ENCODE results near the gene MACROH2A1. TPM values are rescaled to one million over a fixed set of nuclear protein-coding genes. Genes with fewer than 3 reads are reported as not detected.

The MACROH2A1 gene
- total and polyA plus RNA-seq, 9 of the 15 experiments (the other 6 are each of a cell fraction or from before 2014, with no cell fraction given), result 44.9 to 289 (median 193) TPM

DNA sequence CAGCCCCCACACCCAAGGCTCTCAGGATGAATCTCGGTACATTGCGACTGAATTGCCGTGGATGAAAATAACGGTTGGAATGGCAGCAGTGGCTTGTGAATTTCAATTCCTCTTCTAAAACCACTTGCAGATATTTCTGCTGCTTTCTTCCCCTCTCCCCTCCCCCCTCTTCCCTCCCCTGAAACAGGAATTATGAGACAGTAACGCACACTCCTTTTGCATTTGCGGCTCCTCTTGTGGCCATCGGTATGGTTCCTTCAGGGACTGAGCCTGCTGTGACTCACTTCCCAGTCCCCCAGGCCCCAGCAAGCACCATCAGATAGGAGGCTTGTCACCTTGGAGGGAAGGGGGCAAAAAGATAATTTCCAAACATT is 38.4 kb upstream of the MACROH2A1 start (continued):
- TF ChIP-seq TEAD2 (tag; IDR thresholded peaks at IDR 0.05), result no peak
- TF ChIP-seq, protein P1, sequence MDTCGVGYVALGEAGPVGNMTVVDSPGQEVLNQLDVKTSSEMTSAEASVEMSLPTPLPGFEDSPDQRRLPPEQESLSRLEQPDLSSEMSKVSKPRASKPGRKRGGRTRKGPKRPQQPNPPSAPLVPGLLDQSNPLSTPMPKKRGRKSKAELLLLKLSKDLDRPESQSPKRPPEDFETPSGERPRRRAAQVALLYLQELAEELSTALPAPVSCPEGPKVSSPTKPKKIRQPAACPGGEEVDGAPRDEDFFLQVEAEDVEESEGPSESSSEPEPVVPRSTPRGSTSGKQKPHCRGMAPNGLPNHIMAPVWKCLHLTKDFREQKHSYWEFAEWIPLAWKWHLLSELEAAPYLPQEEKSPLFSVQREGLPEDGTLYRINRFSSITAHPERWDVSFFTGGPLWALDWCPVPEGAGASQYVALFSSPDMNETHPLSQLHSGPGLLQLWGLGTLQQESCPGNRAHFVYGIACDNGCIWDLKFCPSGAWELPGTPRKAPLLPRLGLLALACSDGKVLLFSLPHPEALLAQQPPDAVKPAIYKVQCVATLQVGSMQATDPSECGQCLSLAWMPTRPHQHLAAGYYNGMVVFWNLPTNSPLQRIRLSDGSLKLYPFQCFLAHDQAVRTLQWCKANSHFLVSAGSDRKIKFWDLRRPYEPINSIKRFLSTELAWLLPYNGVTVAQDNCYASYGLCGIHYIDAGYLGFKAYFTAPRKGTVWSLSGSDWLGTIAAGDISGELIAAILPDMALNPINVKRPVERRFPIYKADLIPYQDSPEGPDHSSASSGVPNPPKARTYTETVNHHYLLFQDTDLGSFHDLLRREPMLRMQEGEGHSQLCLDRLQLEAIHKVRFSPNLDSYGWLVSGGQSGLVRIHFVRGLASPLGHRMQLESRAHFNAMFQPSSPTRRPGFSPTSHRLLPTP (IDR thresholded peaks at IDR 0.05; ENCODE audit: borderline replicate concordance, extremely low read depth, insufficient read length), result no peak
- TF ChIP-seq RBM34 (IDR thresholded peaks at IDR 0.05; ENCODE audit: borderline replicate concordance, insufficient read depth, low read length), result no peak
- TF ChIP-seq ZNF143 (CRISPR knock-in tag; IDR thresholded peaks at IDR 0.05), result no peak
- TF ChIP-seq ZNF431 (CRISPR knock-in tag; IDR thresholded peaks at IDR 0.05), result no peak
- no peak for TF ChIP-seq ZNF140 (CRISPR knock-in tag; IDR thresholded peaks at IDR 0.05)
- TF ChIP-seq, protein P2, sequence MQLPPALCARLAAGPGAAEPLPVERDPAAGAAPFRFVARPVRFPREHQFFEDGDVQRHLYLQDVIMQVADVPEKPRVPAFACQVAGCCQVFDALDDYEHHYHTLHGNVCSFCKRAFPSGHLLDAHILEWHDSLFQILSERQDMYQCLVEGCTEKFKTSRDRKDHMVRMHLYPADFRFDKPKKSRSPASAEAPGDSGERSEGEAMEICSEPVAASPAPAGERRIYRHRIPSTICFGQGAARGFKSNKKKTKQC (CRISPR knock-in tag; IDR thresholded peaks at IDR 0.05), result no peak
- no peak for TF ChIP-seq ZNF644 (tag; IDR thresholded peaks at IDR 0.05; ENCODE audit: low read depth)
- no peak for TF ChIP-seq GATAD2A (IDR thresholded peaks at IDR 0.05)
- TF ChIP-seq, protein P3, sequence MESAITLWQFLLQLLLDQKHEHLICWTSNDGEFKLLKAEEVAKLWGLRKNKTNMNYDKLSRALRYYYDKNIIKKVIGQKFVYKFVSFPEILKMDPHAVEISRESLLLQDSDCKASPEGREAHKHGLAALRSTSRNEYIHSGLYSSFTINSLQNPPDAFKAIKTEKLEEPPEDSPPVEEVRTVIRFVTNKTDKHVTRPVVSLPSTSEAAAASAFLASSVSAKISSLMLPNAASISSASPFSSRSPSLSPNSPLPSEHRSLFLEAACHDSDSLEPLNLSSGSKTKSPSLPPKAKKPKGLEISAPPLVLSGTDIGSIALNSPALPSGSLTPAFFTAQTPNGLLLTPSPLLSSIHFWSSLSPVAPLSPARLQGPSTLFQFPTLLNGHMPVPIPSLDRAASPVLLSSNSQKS (CRISPR knock-in tag; IDR thresholded peaks at IDR 0.05), result no peak
- TF ChIP-seq HDGF (IDR thresholded peaks at IDR 0.05), result no peak
- TF ChIP-seq ZNF224 (CRISPR knock-in tag; IDR thresholded peaks at IDR 0.05), result no peak
- peak; percentile 98 for TF ChIP-seq ZBTB1 (CRISPR knock-in tag; IDR thresholded peaks at IDR 0.05; ENCODE audit: borderline replicate concordance, low read depth)
- TF ChIP-seq, protein P4, sequence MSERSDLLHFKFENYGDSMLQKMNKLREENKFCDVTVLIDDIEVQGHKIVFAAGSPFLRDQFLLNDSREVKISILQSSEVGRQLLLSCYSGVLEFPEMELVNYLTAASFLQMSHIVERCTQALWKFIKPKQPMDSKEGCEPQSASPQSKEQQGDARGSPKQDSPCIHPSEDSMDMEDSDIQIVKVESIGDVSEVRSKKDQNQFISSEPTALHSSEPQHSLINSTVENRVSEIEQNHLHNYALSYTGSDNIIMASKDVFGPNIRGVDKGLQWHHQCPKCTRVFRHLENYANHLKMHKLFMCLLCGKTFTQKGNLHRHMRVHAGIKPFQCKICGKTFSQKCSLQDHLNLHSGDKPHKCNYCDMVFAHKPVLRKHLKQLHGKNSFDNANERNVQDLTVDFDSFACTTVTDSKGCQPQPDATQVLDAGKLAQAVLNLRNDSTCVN (CRISPR knock-in tag; IDR thresholded peaks at IDR 0.05), result no peak
- no peak for TF ChIP-seq ZNF316 (IDR thresholded peaks at IDR 0.05)
- no peak for TF ChIP-seq CBX8 (IDR thresholded peaks at IDR 0.05; ENCODE audit: borderline replicate concordance, extremely low read depth, low read depth, low read length, poor library complexity, severe bottlenecking)
- no peak for TF ChIP-seq TBL1XR1 (IDR thresholded peaks at IDR 0.05; ENCODE audit: low read length in 2 of 2)
- TF ChIP-seq SIX5 (IDR thresholded peaks at IDR 0.05; ENCODE audit: borderline replicate concordance in 1 of 2, insufficient read depth in 1 of 2, low read depth in 1 of 2, low read length in 2 of 2), result no peak
- TF ChIP-seq POLR2AphosphoS5 (IDR thresholded peaks at IDR 0.05; ENCODE audit: control insufficient read depth, insufficient read depth, low read depth, low read length), result no peak
- no peak for TF ChIP-seq MTF1 (CRISPR knock-in tag; IDR thresholded peaks at IDR 0.05; ENCODE audit: borderline replicate concordance)
- no peak for TF ChIP-seq KDM2B (CRISPR knock-in tag; IDR thresholded peaks at IDR 0.05)
- no peak for TF ChIP-seq POLR2B (IDR thresholded peaks at IDR 0.05; ENCODE audit: low read depth, partially characterized antibody)
- TF ChIP-seq EGR1 (conservative IDR thresholded peaks at IDR 0.05), result no peak
- TF ChIP-seq ZNF707 (CRISPR knock-in tag; conservative IDR thresholded peaks at IDR 0.05), result no peak
- no peak for TF ChIP-seq FOXJ2 (tag; IDR thresholded peaks at IDR 0.05)

Measured in K562 (cell line).